Measurements from ENCODE around the gene RREB1.

- TF ChIP-seq, protein P1, sequence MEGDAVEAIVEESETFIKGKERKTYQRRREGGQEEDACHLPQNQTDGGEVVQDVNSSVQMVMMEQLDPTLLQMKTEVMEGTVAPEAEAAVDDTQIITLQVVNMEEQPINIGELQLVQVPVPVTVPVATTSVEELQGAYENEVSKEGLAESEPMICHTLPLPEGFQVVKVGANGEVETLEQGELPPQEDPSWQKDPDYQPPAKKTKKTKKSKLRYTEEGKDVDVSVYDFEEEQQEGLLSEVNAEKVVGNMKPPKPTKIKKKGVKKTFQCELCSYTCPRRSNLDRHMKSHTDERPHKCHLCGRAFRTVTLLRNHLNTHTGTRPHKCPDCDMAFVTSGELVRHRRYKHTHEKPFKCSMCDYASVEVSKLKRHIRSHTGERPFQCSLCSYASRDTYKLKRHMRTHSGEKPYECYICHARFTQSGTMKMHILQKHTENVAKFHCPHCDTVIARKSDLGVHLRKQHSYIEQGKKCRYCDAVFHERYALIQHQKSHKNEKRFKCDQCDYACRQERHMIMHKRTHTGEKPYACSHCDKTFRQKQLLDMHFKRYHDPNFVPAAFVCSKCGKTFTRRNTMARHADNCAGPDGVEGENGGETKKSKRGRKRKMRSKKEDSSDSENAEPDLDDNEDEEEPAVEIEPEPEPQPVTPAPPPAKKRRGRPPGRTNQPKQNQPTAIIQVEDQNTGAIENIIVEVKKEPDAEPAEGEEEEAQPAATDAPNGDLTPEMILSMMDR (IDR thresholded peaks at IDR 0.05; ENCODE audit: insufficient read depth, low read length), result no peak
- TF ChIP-seq POLR2AphosphoS5 (IDR thresholded peaks at IDR 0.05; ENCODE audit: low read depth), result no peak
- TF ChIP-seq REST (IDR thresholded peaks at IDR 0.05; ENCODE audit: insufficient replicate concordance, low read depth), result no peak
Measured at GRCh38 chr6:7165890-7166267, 58.1 kb downstream of the RREB1 start.
